Panc1 (cell line): ENCODE results near the gene GPM6B.

Experiments
- CTCF ChIP-seq: fragments of 450-650 bp; IDR thresholded peaks from 2 replicates; pipeline ENCODE4 v1.5.1; 2017; ENCODE audit warnings: mild to moderate bottlenecking
- POLR2AphosphoS5 ChIP-seq: IDR thresholded peaks from 2 replicates; pipeline ENCODE4 v1.6.1; 2012; ENCODE audit warnings: mild to moderate bottlenecking, low read depth, low read length, moderate library complexity
- REST ChIP-seq, 2 experiments: IDR thresholded peaks; 2 replicates each; pipeline ENCODE4 v1.6.1; 2011 to 2012; ENCODE audit warnings: low read depth in 2 of 2, control low read depth in 1 of 2, low read length in 1 of 2, mild to moderate bottlenecking in 1 of 2, moderate library complexity in 1 of 2; ENCODE audit not compliant: insufficient read depth in 1 of 2
- SIN3A ChIP-seq: IDR thresholded peaks from 2 replicates; pipeline ENCODE4 v1.6.1; 2012; ENCODE audit warnings: low read depth, mild to moderate bottlenecking, low read length, moderate library complexity, borderline replicate concordance; ENCODE audit not compliant: insufficient read depth
- TCF7L2 ChIP-seq: IDR thresholded peaks from 2 replicates; pipeline ENCODE4 v1.6.1; 2011; ENCODE audit warnings: mild to moderate bottlenecking, low read depth, low read length, inconsistent platforms

- TF ChIP-seq CTCF (no peak), SIN3A (no peak), POLR2AphosphoS5 (no peak), TCF7L2 (no peak), REST (IDR thresholded peaks at IDR 0.05; ENCODE audit: insufficient read depth in 1 of 2, low read depth in 2 of 2, low read length in 1 of 2) (no peak)
Observed at GRCh38 chrX:13760426-13760825, 56.5 kb downstream of the GPM6B start.
